SU-DHL-6 (cell line): ENCODE measurements around the gene HLA-DPB1.

ENCODE experiments used
- EZH2phosphoT487 ChIP-seq: fragments of 200-600 bp; sonication (generic), shearing (Covaris generic); conservative IDR thresholded peaks from 2 replicates; pipeline ENCODE4 v1.6.1; 2018; ENCODE audit warnings: mild to moderate bottlenecking, antibody characterized with exemption, low read length, moderate library complexity, mixed read lengths
- TF ChIP-seq, protein P1 (sequence below): fragments of 200-600 bp; sonication (generic); IDR thresholded peaks from one replicate; pipeline ENCODE4 v1.5.1; 2017; ENCODE audit warnings: antibody characterized with exemption, mild to moderate bottlenecking, low read length, moderate library complexity; ENCODE audit not compliant: insufficient read depth, poor library complexity, severe bottlenecking

DNA sequence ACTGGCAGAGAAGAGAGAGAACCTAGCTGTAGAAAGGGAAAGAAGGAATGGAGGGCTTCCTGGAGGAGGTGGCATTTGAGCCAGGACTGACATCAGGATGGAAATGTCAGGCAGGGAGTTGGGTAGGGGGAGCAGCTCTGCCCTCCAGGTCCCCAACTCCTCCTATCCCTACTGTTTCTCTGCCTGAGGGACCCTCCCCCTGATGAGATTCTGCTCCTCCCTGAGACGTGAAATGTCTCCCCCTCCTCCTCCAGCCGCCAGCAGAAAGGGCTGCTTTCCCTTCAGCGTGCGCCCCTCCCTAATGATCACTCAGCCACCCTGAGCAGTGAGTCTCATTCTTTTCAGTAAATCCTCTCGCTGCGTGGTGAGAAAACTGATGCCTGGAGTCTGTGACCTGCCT, 40.6 kb downstream of the HLA-DPB1 start:
- TF ChIP-seq, protein P1, sequence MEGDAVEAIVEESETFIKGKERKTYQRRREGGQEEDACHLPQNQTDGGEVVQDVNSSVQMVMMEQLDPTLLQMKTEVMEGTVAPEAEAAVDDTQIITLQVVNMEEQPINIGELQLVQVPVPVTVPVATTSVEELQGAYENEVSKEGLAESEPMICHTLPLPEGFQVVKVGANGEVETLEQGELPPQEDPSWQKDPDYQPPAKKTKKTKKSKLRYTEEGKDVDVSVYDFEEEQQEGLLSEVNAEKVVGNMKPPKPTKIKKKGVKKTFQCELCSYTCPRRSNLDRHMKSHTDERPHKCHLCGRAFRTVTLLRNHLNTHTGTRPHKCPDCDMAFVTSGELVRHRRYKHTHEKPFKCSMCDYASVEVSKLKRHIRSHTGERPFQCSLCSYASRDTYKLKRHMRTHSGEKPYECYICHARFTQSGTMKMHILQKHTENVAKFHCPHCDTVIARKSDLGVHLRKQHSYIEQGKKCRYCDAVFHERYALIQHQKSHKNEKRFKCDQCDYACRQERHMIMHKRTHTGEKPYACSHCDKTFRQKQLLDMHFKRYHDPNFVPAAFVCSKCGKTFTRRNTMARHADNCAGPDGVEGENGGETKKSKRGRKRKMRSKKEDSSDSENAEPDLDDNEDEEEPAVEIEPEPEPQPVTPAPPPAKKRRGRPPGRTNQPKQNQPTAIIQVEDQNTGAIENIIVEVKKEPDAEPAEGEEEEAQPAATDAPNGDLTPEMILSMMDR = no peak
- no peak for TF ChIP-seq EZH2phosphoT487
